GM12878 (cell line): ENCODE results near the gene SLA2. TPM values are rescaled to one million over a fixed set of nuclear protein-coding genes. Genes with fewer than 3 reads are reported as not detected.
A peak's percentile ranks its signal among the peaks of the same experiment; 100 is the strongest.

Source experiments
- ATAC-seq: fragments of 200-7000 bp; cut with Tn5 transposase; 3 replicates; pipeline ENCODE4 v1.9.1; 2020; ENCODE audit warnings: mild to moderate bottlenecking, moderate library complexity
- BruUV-seq: library from RNA; stranded (reverse); fragments of 400-500 nt; replicated peaks from 2 replicates; lab custom pipeline; 2021; lab: Mats Ljungman, UMichigan
- CTCF ChIA-PET: fragments of 300-600 bp; sonication (Branson Sonifier 250); formaldehyde crosslinking; extraction: SDS; loops from one replicate; lab custom pipeline; 2021; ENCODE audit warnings: inconsistent platforms; lab: Yijun Ruan, JAX
- POLR2A ChIA-PET: fragments of 350-600 bp; formaldehyde crosslinking; extraction: SDS; loops from one replicate; lab custom pipeline; 2021; ENCODE audit warnings: inconsistent platforms; lab: Charles Lee
- RAD21 ChIA-PET: fragments of 300-600 bp; sonication (Branson Sonifier 250); formaldehyde crosslinking; loops from one replicate; lab custom pipeline; 2023; ENCODE audit warnings: antibody characterized with exemption; ENCODE audit not compliant: unreplicated experiment; lab: Charles Lee
- SMC1A ChIA-PET: fragments of 300-600 bp; sonication (Branson Sonifier 250); formaldehyde crosslinking; loops from one replicate; lab custom pipeline; 2023; ENCODE audit not compliant: unreplicated experiment, uncharacterized antibody; lab: Charles Lee
- DNase-seq: peaks from one replicate; pipeline ENCODE4 v3.0.0-alpha.2; 2011; ENCODE audit warnings: low read depth, low spot score
- FAIRE-seq: peaks from 3 replicates; lab custom pipeline; 2011; peaks lifted over from hg19 to GRCh38; lab: Jason Lieb, UNC
- H2AFZ ChIP-seq: 2 replicates; pipeline ENCODE4 v1.6.0; 2011; ENCODE audit warnings: low read depth, low read length, control low read depth; ENCODE audit not compliant: control insufficient read depth
- H3K27ac ChIP-seq: 2 replicates; pipeline ENCODE4 v1.5.1; 2011; ENCODE audit warnings: control low read depth; ENCODE audit not compliant: control insufficient read depth, insufficient read depth
- H3K27me3 ChIP-seq, 2 experiments: replicated peaks in 1 of 2; 2 replicates each; pipeline versions ENCODE4 v1.6.0 to v1.6.1; 2011; ENCODE audit warnings: low read length in 1 of 2; ENCODE audit not compliant: control insufficient read depth in 2 of 2, insufficient read depth in 2 of 2
- H3K36me3 ChIP-seq, 2 experiments: 2 replicates each; pipeline ENCODE4 v1.5.1; 2011; ENCODE audit warnings: low read length in 1 of 2; ENCODE audit not compliant: control insufficient read depth in 2 of 2, insufficient read depth in 2 of 2
- H3K4me1 ChIP-seq: 2 replicates; pipeline ENCODE4 v1.6.1; 2011; ENCODE audit warnings: mild to moderate bottlenecking, low read length, moderate library complexity, mixed read lengths; ENCODE audit not compliant: control insufficient read depth, insufficient read depth
- H3K4me2 ChIP-seq: 2 replicates; pipeline ENCODE4 v1.6.0; 2011; ENCODE audit warnings: control low read depth; ENCODE audit not compliant: control insufficient read depth, insufficient read depth
- H3K4me3 ChIP-seq: fragments of 200-600 bp; sonication (generic); 2 replicates; pipeline ENCODE4 v1.5.1; 2016
- H3K79me2 ChIP-seq: 2 replicates; pipeline ENCODE4 v1.6.0; 2011; ENCODE audit warnings: low read length; ENCODE audit not compliant: control insufficient read depth, insufficient read depth
- H3K9ac ChIP-seq: 2 replicates; pipeline ENCODE4 v1.8.0; 2011; ENCODE audit warnings: low read length, control low read depth, mixed read lengths; ENCODE audit not compliant: control insufficient read depth, insufficient read depth
- H3K9me3 ChIP-seq: replicated peaks from 3 replicates; pipeline ENCODE4 v1.5.1; 2011; ENCODE audit warnings: mild to moderate bottlenecking, low read length; ENCODE audit not compliant: control insufficient read depth, insufficient read depth
- H4K20me1 ChIP-seq: 2 replicates; pipeline ENCODE4 v1.6.0; 2011; ENCODE audit not compliant: control insufficient read depth, insufficient read depth
- BRCA1 ChIP-seq: IDR thresholded peaks from 2 replicates; pipeline ENCODE4 v1.6.1; 2011; ENCODE audit warnings: low read depth, low read length, improper control_type of control experiment
- DPF2 ChIP-seq: fragments of 450-650 bp; IDR thresholded peaks from 2 replicates; pipeline ENCODE4 v1.6.1; 2017; ENCODE audit warnings: mild to moderate bottlenecking
- EED ChIP-seq: sonication (generic); IDR thresholded peaks from 2 replicates; pipeline ENCODE4 v1.6.1; 2016; ENCODE audit warnings: antibody characterized with exemption, low read depth
- IKZF1 ChIP-seq: fragments of 450-650 bp; conservative IDR thresholded peaks from 2 replicates; pipeline ENCODE4 v1.6.1; 2017; ENCODE audit warnings: antibody characterized with exemption, mild to moderate bottlenecking
- IKZF2 ChIP-seq, 2 experiments: fragments of 450-650 bp; IDR thresholded peaks; 2 replicates each; pipeline ENCODE4 v1.6.1; 2017; ENCODE audit warnings: mild to moderate bottlenecking in 2 of 2, moderate library complexity in 2 of 2
- NBN ChIP-seq: fragments of 450-650 bp; IDR thresholded peaks from 2 replicates; pipeline ENCODE4 v1.6.1; 2016
- RELB ChIP-seq: fragments of 450-650 bp; IDR thresholded peaks from 2 replicates; pipeline ENCODE4 v1.6.1; 2017; ENCODE audit warnings: low read depth, mild to moderate bottlenecking, moderate library complexity
- RUNX3 ChIP-seq: IDR thresholded peaks from 2 replicates; pipeline ENCODE4 v1.6.1; 2012; ENCODE audit warnings: low read length, inconsistent platforms
- SPI1 ChIP-seq: IDR thresholded peaks from 2 replicates; pipeline ENCODE4 v1.6.1; 2011; ENCODE audit warnings: low read depth, mild to moderate bottlenecking, low read length, moderate library complexity, borderline replicate concordance; ENCODE audit not compliant: insufficient read depth
- SUZ12 ChIP-seq: fragments of 200-600 bp; sonication (generic); IDR thresholded peaks from one replicate; pipeline ENCODE4 v1.6.1; 2018; ENCODE audit warnings: antibody characterized with exemption, mild to moderate bottlenecking; ENCODE audit not compliant: unreplicated experiment
- WGBS: methylation state at CpG from one replicate; pipeline ENCODE4 v1.1.6; 2016; ENCODE audit warnings: low lambda C conversion rate; ENCODE audit not compliant: insufficient replicate concordance, insufficient coverage; ENCODE audit errors: missing lambda C conversion rate; 5-methylcytosine and 5-hydroxymethylcytosine counted together
- in situ Hi-C: fragments of 300-500 bp; cut with MboI; formaldehyde crosslinking; loops from 9 replicates; pipeline ENCODE4 v1.14.3; 2018; ENCODE audit warnings: mixed read lengths
- intact Hi-C: fragments of 100-400 bp; cut with micrococcal nuclease; formaldehyde crosslinking; loops from one replicate; pipeline ENCODE4 v1.14.2; 2022; ENCODE audit not compliant: unreplicated experiment
- polyA plus RNA-seq, 11 experiments: library from polyadenylated mRNA; depleted of rRNA in 4 of 11; unstranded in 6 of 11; stranded (reverse) in 5 of 11; fragments of >200 nt; fragmentation: Nextera tagmentation in 4 of 11; fragmentation: Illumina TruSeq in 1 of 11; extraction: Ambion mirVana in 4 of 11; extraction: Trizol in 1 of 11; gene quantifications; 1 replicate in 1 of 11; 2 replicates in 10 of 11; pipeline versions ENCODE4 v1.2.1 to v1.2.3, GENCODE V29; 2011 to 2016; ENCODE audit warnings: inconsistent platforms in 2 of 11, missing spikeins in 2 of 11, low read depth in 1 of 11
- total RNA-seq, 4 experiments: library from RNA; depleted of rRNA in 3 of 4; stranded (reverse); fragments of >200 nt in 3 of 4; fragmentation: Illumina TruSeq in 1 of 4; extraction: Trizol in 1 of 4; gene quantifications; 2 replicates each; pipeline versions ENCODE4 v1.2.1 to v1.2.3, GENCODE V29; 2013 to 2021
- TF ChIP-seq, protein P1 (sequence below): IDR thresholded peaks from 2 replicates; pipeline ENCODE4 v1.6.1; 2011; ENCODE audit warnings: borderline replicate concordance, low read depth, mild to moderate bottlenecking, moderate library complexity, low read length; ENCODE audit not compliant: insufficient read depth, poor library complexity, severe bottlenecking

The SLA2 gene
- total and polyA plus RNA-seq, 10 of the 15 experiments (the other 5 are each of a cell fraction or from before 2014, with no cell fraction given) = 0.29 to 3.3 (median 1.4) TPM

DNA sequence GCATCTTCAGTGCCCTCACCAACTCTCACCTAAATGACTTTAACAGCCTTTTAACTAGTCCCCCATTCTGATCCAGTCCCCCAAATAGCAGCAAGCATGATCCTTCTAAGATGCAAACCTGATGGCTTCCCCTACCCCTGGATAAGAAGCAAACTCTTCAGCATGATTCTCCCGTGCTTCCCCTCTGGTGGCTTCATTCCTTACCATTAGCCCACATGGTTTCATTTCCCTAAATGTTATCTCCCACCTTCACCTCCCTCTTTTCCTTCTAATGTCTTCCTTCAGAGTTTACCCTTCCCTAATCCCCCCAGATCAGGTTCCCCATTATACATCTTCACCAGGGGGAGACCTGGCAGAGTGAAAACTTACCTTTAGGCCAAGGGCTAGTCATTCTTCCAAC lies 44.5 kb downstream of the SLA2 start:
- no peaks in the 10 kb centered on the region for H3K27me3 ChIP-seq
- 14% methylated on average over 1 of the region's 1 CpG for WGBS
- no peaks in the 10 kb centered on the region for H3K9me3 ChIP-seq
- H3K36me3 ChIP-seq = no peaks in the 10 kb centered on the region
- H3K27ac ChIP-seq = peak overlapping the region; percentile 53
- H4K20me1 ChIP-seq = no peaks in the 10 kb centered on the region
- FAIRE-seq = no peak
- H3K79me2 ChIP-seq = peaks cover 11% of the 10 kb centered on the region
- H2AFZ ChIP-seq = no peak overlapping the region
- no peak overlapping the region; the same call in 1 of the 2 replicates for H3K9ac ChIP-seq
- ChIA-PET CTCF (interaction anchor here (0.7 to 9.4 kb wide), 4 partner anchors 9 to 43 kb away, joined by 3 to 94 read pairs (median 6); partner anchors contain the start of gene TGIF2), POLR2A (interaction anchor here (0.7 kb wide), 1 partner anchor 138 kb away, joined by 4 read pairs; no protein-coding TSS in a partner anchor)
- H3K4me2 ChIP-seq = peak overlapping the region; percentile 57
- H3K4me3 ChIP-seq = no peak overlapping the region
- TF ChIP-seq RELB (peak; percentile 57; the same call in 1 of the 2 replicates), SUZ12 (no peak), IKZF1 (peak; percentile 51), IKZF2 (IDR thresholded peaks at IDR 0.05) (peak; percentile 74 to 77), NBN (0 out of 2 replicates have a peak, but pooled peaks have one; percentile 13), BRCA1 (no peak), EED (peak; percentile 38; the same call in 1 of the 2 replicates), RUNX3 (peak; percentile 23; the same call in 1 of the 2 replicates), SPI1 (peak; percentile 82), DPF2 (peak; percentile 42; the same call in 1 of the 2 replicates)
- TF ChIP-seq, protein P1, sequence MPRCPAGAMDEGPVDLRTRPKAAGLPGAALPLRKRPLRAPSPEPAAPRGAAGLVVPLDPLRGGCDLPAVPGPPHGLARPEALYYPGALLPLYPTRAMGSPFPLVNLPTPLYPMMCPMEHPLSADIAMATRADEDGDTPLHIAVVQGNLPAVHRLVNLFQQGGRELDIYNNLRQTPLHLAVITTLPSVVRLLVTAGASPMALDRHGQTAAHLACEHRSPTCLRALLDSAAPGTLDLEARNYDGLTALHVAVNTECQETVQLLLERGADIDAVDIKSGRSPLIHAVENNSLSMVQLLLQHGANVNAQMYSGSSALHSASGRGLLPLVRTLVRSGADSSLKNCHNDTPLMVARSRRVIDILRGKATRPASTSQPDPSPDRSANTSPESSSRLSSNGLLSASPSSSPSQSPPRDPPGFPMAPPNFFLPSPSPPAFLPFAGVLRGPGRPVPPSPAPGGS = no peak
- TF ChIP-seq, all 136 proteins: peak for 8
- no peak for DNase-seq
- H3K4me1 ChIP-seq = peaks cover 35% of the 10 kb centered on the region
- ATAC-seq = no peak
- RAD21 ChIA-PET = interaction anchor here (1.6 kb wide), 1 partner anchor 26 kb away, joined by 5 read pairs; no protein-coding TSS in a partner anchor
- SMC1A ChIA-PET = interaction anchor here (1.1 to 8.6 kb wide), 3 partner anchors 28 to 44 kb away, joined by 4 to 83 read pairs (median 4); partner anchors contain the start of gene TGIF2
- intact Hi-C loops (loop anchor here (10.0 kb wide), 1 partner anchor 263 kb away; a partner anchor contains a TSS), in situ Hi-C loops (no loop called here)
- BruUV-seq = no TSS peak
